Mesothelial cell of epicardium (in vitro differentiated cells): ENCODE measurements around the gene MTHFD2L. TPM values are rescaled to one million over a fixed set of nuclear protein-coding genes. Genes with fewer than 3 reads are reported as not detected.
"Not testable (repeated sequence)": the region's sequence is repeated elsewhere in the genome, so short reads cannot be mapped to it uniquely, and the experiment has no call there.

Experiments used
- DNase-seq, 2 experiments: peaks; one replicate each; pipeline ENCODE4 v3.0.0; 2021; ENCODE audit warnings: low spot score in 2 of 2; ENCODE audit not compliant: unreplicated experiment in 2 of 2
- H3K27ac Mint-ChIP-seq: 2 replicates; pipeline ENCODE4 v1.8.0; 2021; ENCODE audit warnings: mixed read lengths
- H3K27me3 Mint-ChIP-seq: 2 replicates; pipeline ENCODE4 v1.8.0; 2021; ENCODE audit warnings: low read depth, mixed read lengths
- H3K36me3 Mint-ChIP-seq: 2 replicates; pipeline ENCODE4 v1.8.0; 2021; ENCODE audit warnings: mixed read lengths
- H3K4me1 Mint-ChIP-seq: 2 replicates; pipeline ENCODE4 v1.8.0; 2021; ENCODE audit warnings: mixed read lengths
- H3K4me3 Mint-ChIP-seq: 2 replicates; pipeline ENCODE4 v1.8.0; 2021; ENCODE audit warnings: mild to moderate bottlenecking, moderate library complexity, mixed read lengths
- H3K9me3 Mint-ChIP-seq: 2 replicates; pipeline ENCODE4 v1.8.0; 2021; ENCODE audit warnings: mixed read lengths
- total RNA-seq: library from RNA; stranded (reverse); gene quantifications from 3 replicates; pipeline ENCODE4 v1.2.1, GENCODE V29; 2021
- TF ChIP-seq, protein P1 (sequence below): fragments of 200-600 bp; sonication (generic); IDR thresholded peaks from one replicate; pipeline ENCODE4 v1.5.0; 2021; ENCODE audit warnings: antibody characterized with exemption; ENCODE audit not compliant: unreplicated experiment

The MTHFD2L gene
- total RNA-seq, 1 donor from 2014 or later, result 19.2 TPM

DNA sequence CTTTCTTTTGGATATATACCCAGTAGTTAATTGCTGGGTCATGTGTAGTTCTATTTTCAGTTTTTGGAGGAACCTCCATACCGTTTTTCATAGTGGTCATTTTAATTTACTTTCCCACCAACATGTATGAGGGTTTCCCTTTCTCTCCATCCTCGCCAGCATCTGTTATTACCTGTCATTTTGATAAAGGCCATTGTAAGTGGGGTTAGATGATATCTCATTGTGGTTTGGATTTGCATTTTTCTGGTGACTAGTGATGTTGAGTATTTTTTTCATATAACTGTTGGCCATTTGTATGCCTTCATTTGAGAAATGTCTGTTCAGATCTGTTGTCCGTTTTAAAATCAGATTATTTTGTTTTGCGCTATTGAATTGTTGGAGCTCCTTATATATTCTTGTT is 30.2 kb upstream of the MTHFD2L start:
- Mint-ChIP-seq H3K27me3 (no peaks in the 10 kb centered on the region), H3K9me3 (peaks cover 27% of the 10 kb centered on the region), H3K4me3 (no peak overlapping the region)

DNA sequence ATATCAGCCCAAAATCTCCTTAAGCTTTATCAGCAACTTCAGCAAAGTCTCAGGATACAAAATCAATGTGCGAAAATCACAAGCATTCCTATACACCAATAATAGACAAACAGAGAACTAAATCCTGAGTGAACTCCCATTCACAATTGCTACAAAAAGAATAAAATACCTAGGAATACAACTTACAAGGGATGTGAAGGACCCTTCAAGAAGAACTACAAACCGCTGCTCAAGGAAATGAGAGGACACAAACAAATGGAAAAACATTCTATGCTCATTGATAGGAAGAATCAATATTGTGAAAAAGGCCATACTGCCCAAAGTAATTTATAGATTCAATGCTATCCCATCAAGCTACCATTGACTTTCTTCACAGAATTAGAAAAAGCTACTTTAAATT is 27.1 kb upstream of the MTHFD2L start:
- H3K9me3 Mint-ChIP-seq, result peaks cover 29% of the 10 kb centered on the region
- not testable (repeated sequence) for DNase-seq, H3K27ac Mint-ChIP-seq, H3K36me3 Mint-ChIP-seq, H3K4me3 Mint-ChIP-seq, H3K4me1 Mint-ChIP-seq, H3K27me3 Mint-ChIP-seq

More for the DNA sequence above, 30.2 kb upstream of the MTHFD2L start:
- Mint-ChIP-seq H3K36me3 (no peaks in the 10 kb centered on the region), H3K4me1 (no peaks in the 10 kb centered on the region), H3K27ac (no peak overlapping the region)
- DNase-seq, result no peak
- TF ChIP-seq, protein P1, sequence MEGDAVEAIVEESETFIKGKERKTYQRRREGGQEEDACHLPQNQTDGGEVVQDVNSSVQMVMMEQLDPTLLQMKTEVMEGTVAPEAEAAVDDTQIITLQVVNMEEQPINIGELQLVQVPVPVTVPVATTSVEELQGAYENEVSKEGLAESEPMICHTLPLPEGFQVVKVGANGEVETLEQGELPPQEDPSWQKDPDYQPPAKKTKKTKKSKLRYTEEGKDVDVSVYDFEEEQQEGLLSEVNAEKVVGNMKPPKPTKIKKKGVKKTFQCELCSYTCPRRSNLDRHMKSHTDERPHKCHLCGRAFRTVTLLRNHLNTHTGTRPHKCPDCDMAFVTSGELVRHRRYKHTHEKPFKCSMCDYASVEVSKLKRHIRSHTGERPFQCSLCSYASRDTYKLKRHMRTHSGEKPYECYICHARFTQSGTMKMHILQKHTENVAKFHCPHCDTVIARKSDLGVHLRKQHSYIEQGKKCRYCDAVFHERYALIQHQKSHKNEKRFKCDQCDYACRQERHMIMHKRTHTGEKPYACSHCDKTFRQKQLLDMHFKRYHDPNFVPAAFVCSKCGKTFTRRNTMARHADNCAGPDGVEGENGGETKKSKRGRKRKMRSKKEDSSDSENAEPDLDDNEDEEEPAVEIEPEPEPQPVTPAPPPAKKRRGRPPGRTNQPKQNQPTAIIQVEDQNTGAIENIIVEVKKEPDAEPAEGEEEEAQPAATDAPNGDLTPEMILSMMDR, result no peak

DNA sequence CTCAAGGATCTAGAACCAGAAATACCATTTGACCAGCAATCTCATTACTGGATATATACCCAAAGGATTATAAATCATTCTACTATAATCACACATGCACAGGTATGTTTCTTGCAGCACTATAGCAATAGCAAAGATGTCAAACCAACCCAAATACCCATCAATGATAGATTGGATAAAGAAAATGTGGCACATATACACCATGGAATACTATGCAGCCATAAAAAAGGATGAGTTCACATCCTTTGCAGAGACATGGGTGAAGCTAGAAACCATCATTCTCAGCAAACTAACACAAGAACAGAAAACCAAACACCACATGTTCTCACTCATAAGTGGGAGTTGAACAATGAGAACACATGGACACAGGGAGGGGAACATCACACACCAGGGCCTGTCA is 25.7 kb upstream of the MTHFD2L start:
- not testable (repeated sequence) for H3K27ac Mint-ChIP-seq, H3K4me3 Mint-ChIP-seq, DNase-seq, H3K36me3 Mint-ChIP-seq, H3K27me3 Mint-ChIP-seq, H3K4me1 Mint-ChIP-seq
- peaks cover 40% of the 10 kb centered on the region for H3K9me3 Mint-ChIP-seq

DNA sequence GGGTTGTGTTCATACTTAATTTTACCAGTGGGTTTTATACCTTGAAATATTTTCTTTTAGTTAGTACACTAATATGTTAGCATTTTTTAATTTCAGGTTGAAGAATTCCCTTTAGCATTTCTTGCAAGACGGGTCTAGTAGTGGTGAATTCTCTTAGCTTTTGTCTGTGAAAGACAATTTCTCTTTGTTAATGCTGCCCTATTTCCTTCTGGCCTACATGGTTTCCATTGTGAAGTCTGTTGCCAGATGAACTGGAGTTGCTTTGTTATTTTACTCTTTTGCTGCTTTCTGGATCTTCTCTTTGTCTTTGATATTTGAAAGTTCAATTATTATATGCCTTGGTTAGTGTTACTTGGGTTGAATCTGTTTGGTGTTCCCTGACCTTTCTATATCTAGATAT is 25.0 kb upstream of the MTHFD2L start:
- DNase-seq, result no peak
- Mint-ChIP-seq H3K4me1 (peaks cover 5% of the 10 kb centered on the region), H3K27me3 (no peaks in the 10 kb centered on the region), H3K36me3 (peaks cover 6% of the 10 kb centered on the region), H3K27ac (peak overlapping the region; percentile 52), H3K4me3 (no peak overlapping the region), H3K9me3 (peaks cover 40% of the 10 kb centered on the region)
- TF ChIP-seq, protein P1, result no peak

DNA sequence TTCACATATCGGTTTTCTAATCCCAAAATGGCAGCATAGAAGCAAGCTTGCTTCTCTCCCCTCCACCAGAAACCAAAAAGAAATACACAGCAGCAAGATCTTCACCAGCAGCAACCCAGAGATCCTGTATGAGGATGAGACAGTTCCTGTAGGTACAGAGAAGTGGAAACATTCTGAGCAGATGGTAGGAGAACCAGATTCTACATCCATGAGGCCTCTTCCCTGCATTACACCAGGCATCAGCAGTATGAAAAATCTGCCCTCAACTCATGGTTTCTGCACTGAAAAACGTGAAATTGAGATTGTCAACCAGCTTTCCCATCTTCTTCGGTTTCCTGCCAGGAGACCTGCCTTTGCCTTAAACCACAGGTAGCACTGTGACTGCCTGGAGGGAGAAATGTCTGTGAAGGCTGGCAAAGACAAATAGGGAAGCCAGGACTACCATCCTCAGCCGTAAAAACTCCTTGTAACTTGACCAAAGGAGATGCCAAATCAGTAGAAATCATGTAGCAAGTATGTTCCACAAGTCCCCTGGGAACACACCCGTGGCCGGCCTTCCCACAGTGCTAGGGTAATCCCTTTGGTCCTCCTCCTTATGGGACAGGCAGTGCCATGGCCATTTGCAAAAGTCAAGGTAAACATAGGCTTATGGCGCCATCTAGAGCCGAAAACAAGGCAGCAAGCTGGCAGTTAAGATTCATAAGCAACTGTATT is 24.0 kb upstream of the MTHFD2L start:
- peak in 1 of 2 experiments; percentile 76 for DNase-seq
- TF ChIP-seq, protein P1, result peak; percentile 63
- Mint-ChIP-seq H3K4me1 (peaks cover 5% of the 10 kb centered on the region), H3K9me3 (peaks cover 40% of the 10 kb centered on the region), H3K27me3 (no peaks in the 10 kb centered on the region), H3K27ac (no peak overlapping the region), H3K4me3 (no peak overlapping the region), H3K36me3 (peaks cover 6% of the 10 kb centered on the region)

DNA sequence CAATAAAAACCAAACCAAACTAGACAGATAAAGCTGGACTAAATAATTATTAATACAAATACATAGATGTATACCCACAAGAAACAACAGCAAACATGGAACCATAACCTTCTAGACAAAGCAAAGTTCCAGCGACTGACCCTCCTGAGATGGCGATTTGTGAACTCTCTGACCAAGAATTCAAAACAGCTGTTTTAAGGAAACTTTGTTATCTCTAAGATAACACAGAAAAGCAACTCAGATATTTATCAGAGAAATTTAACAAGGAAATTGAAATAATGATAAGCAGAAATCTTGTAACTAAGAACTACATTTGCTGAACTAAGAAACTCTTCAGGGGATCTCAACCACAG is 23.4 kb upstream of the MTHFD2L start:
- TF ChIP-seq, protein P1, result peak; percentile 3
- no peaks in the 10 kb centered on the region for H3K27me3 Mint-ChIP-seq

More for the DNA sequence above, 23.4 kb upstream of the MTHFD2L start:
- DNase-seq, result no peak
- no peak overlapping the region for H3K27ac Mint-ChIP-seq
- peaks cover 35% of the 10 kb centered on the region for H3K9me3 Mint-ChIP-seq
- peaks cover 5% of the 10 kb centered on the region for H3K4me1 Mint-ChIP-seq
- H3K36me3 Mint-ChIP-seq, result peaks cover 6% of the 10 kb centered on the region
- no peak overlapping the region for H3K4me3 Mint-ChIP-seq
